ENCODE data around the gene LCN10. TPM values are rescaled to one million over a fixed set of nuclear protein-coding genes. Genes with fewer than 3 reads are reported as not detected.

The LCN10 gene
- total and polyA plus RNA-seq, 9 of the 15 experiments (the other 6 are each of a cell fraction or from before 2014, with no cell fraction given) = 0.10 to 0.21 (median 0.14) TPM; not detected in 6

- H3K36me3 ChIP-seq (ENCODE audit: control insufficient read depth, insufficient read depth, low read length) = no peaks in the 10 kb centered on the region
- H3K4me2 ChIP-seq (ENCODE audit: insufficient read depth, low read length) = no peak overlapping the region
- H3K9ac ChIP-seq (ENCODE audit: insufficient read depth in 1 of 2, low read depth in 2 of 2, low read length in 2 of 2) = peak overlapping the region in 1 of 2 experiments; percentile 42; a peak in 1 of 4 replicates
- in situ Hi-C loops (cut with MboI) (no loop called here), intact Hi-C loops (cut with micrococcal nuclease) (no loop called here)
- TF ChIP-seq DDX20 (tag; IDR thresholded peaks at IDR 0.05; ENCODE audit: low read depth) = no peak
- no peak overlapping the region for H3K27ac ChIP-seq (ENCODE audit: extremely low read depth, low read depth, low read length)
- ChIA-PET CTCF (ENCODE audit: low intra/inter-chr PET ratio) (no interaction called here), POLR2A (no interaction called here)
- no peaks in the 10 kb centered on the region for H3K9me1 ChIP-seq (ENCODE audit: control insufficient read depth, insufficient read depth, low read length)
- H2AFZ ChIP-seq (ENCODE audit: low read depth, low read length) = no peak overlapping the region
- FAIRE-seq (no peak), ATAC-seq (no peak), DNase-seq (ENCODE audit: extremely low read depth in 1 of 4, low spot score in 3 of 4) (no peak)
- H3K9me3 ChIP-seq (replicated peaks; ENCODE audit: control insufficient read depth, insufficient read depth, low read depth, low read length) = peaks cover 7% of the 10 kb centered on the region
- no peaks in the 10 kb centered on the region for H3K27me3 ChIP-seq (ENCODE audit: control insufficient read depth in 2 of 2, insufficient read depth in 2 of 2, low read length in 2 of 2)
- no TSS peak for BruUV-seq (replicated peaks)
- WGBS (ENCODE audit: insufficient coverage, low coverage, missing lambda C conversion rate) = 70% methylated on average over 13 of the region's 20 CpGs
- H3K4me1 ChIP-seq (replicated peaks in 1 of 2; ENCODE audit: control insufficient read depth in 2 of 2, insufficient read depth in 2 of 2, low read length in 2 of 2) = peaks cover 1 to 71% of the 10 kb centered on the region in 2 experiments; a peak in 4 of 5 replicates
- H3K4me3 ChIP-seq = no peak overlapping the region
- H4K20me1 ChIP-seq (replicated peaks; ENCODE audit: control insufficient read depth, insufficient read depth, low read length) = no peaks in the 10 kb centered on the region
- H3K79me2 ChIP-seq (ENCODE audit: control insufficient read depth, insufficient read depth, low read length) = no peaks in the 10 kb centered on the region
Observed at GRCh38 chr9:136757328-136757727, 14.6 kb upstream of the LCN10 start.

DNA sequence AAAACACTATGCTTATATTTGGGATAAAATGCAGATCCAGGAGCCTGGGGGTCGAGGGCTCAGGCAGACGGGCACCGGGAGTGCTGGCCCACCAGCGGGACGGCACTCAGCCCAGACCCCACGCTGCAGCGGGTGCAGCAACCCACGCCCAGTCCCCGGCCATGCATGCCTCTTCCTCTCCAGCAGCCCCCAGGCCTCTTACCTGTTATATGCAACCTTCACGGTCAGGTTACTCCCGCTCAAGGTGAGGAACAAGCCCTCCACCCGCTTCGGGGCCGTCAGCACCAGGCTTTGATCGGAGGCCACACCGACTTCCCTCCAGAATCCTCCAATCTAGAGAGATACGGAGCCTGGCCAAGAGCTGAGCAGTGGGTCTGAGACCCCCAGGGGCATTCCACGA, 14.1 kb upstream of the LCN10 start:
- Histone ChIP-seq H3K27ac (ENCODE audit: extremely low read depth, low read depth, low read length) (no peak overlapping the region), H3K9me1 (ENCODE audit: control insufficient read depth, insufficient read depth, low read length) (no peaks in the 10 kb centered on the region), H3K36me3 (ENCODE audit: control insufficient read depth, insufficient read depth, low read length) (no peaks in the 10 kb centered on the region), H3K9ac (ENCODE audit: insufficient read depth in 1 of 2, low read depth in 2 of 2, low read length in 2 of 2) (peak overlapping the region in 1 of 2 experiments; percentile 42; a peak in 1 of 4 replicates), H3K79me2 (ENCODE audit: control insufficient read depth, insufficient read depth, low read length) (no peaks in the 10 kb centered on the region), H3K4me3 (no peak overlapping the region), H4K20me1 (replicated peaks; ENCODE audit: control insufficient read depth, insufficient read depth, low read length) (no peaks in the 10 kb centered on the region), H3K4me1 (replicated peaks in 1 of 2; ENCODE audit: control insufficient read depth in 2 of 2, insufficient read depth in 2 of 2, low read length in 2 of 2) (peaks cover 0 to 66% of the 10 kb centered on the region in 2 experiments; a peak in 3 of 5 replicates), H3K9me3 (replicated peaks; ENCODE audit: control insufficient read depth, insufficient read depth, low read depth, low read length) (peaks cover 9% of the 10 kb centered on the region), H2AFZ (ENCODE audit: low read depth, low read length) (no peak overlapping the region), H3K4me2 (ENCODE audit: insufficient read depth, low read length) (no peak overlapping the region), H3K27me3 (ENCODE audit: control insufficient read depth in 2 of 2, insufficient read depth in 2 of 2, low read length in 2 of 2) (no peaks in the 10 kb centered on the region)
- FAIRE-seq (no peak), ATAC-seq (no peak), DNase-seq (ENCODE audit: extremely low read depth in 1 of 4, low spot score in 3 of 4) (no peak)
- in situ Hi-C loops (cut with MboI) (no loop called here), intact Hi-C loops (cut with micrococcal nuclease) (no loop called here)
- TF ChIP-seq PHF20 (IDR thresholded peaks at IDR 0.05; ENCODE audit: partially characterized antibody) = no peak
- no peak for TF ChIP-seq TBL1XR1 (IDR thresholded peaks at IDR 0.05; ENCODE audit: low read length in 2 of 2)
- no peak for TF ChIP-seq GABPB2 (CRISPR knock-in tag; conservative IDR thresholded peaks at IDR 0.05)
- no TSS peak for BruUV-seq (replicated peaks)
- POLR2A ChIA-PET = no interaction called here
- CTCF ChIA-PET (ENCODE audit: low intra/inter-chr PET ratio) = no interaction called here
- WGBS (ENCODE audit: insufficient coverage, low coverage, missing lambda C conversion rate) = 69% methylated on average over 18 of the region's 18 CpGs
